ENCODE measurements around the gene DUSP5.

DUSP5 gene

DNA sequence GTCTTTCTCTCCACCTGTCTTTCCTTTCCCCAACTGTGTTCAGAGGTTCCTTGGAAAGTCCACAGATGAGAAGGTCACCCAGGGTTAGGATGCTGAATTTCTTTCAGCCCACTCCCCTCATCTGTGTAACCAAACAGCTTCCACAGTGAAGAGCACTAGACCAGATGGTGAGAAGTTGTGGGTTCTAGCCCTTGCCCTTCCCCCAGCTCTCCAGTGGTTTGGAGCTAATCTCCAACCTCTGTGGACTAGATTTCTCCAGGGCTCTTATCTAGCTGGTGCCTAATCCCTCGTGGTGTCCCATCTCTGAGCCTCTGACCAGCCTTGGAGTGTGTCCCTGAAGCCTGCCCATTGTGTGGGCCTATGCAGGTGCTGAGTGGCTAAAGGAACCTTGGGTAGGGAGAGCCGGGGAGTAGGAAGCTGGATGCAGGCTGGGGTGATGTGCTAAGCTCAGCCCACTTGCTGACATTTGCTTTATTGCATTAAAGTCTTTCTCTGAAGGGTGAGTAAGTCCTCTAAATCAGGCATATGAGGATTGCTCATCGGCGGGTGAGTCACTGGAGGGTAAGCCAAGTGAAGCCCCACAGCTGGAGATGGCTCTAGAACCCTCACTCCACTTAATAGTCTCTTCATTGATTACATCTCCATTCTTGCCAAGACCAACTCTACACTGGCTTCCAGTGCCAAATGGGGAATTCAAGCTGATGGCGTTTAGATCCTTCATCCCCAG, 14.9 kb downstream of the DUSP5 start:
- peaks cover 24% of the 10 kb centered on the region for H3K36me3 ChIP-seq (ENCODE audit: control insufficient read depth, low read depth, low read length)
- no peak overlapping the region for H3K27ac ChIP-seq (ENCODE audit: low read length)
- no peak overlapping the region for H3K4me3 ChIP-seq (ENCODE audit: low read length)
- H3K9ac ChIP-seq (ENCODE audit: low read length): no peak overlapping the region
- H3K4me1 ChIP-seq (ENCODE audit: control insufficient read depth, low read depth, low read length): no peaks in the 10 kb centered on the region
- no peaks in the 10 kb centered on the region for H3K27me3 ChIP-seq (ENCODE audit: control insufficient read depth, insufficient read depth, low read length)
- H3K9me3 ChIP-seq (ENCODE audit: control insufficient read depth, low read depth, low read length): no peaks in the 10 kb centered on the region

DNA sequence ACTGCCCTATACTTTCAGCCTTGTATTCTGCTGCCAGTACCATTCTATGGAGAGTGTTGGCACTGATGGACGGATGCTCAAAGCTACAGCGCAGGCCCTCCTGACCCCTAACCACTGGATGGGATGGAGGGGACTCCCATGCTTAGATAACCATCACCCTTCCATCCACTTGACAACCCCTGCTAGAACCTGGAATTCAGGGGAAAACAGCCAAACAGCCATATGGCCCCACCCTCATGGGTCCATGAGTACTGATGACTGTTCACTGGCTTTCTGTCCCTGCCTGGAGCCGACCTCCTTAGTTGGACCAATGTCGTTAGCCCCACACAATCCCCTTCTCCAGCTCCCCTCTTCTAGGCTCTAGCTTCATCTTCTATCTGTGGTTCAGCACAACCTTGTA, 16.2 kb downstream of the DUSP5 start:
- Histone ChIP-seq H3K27ac (ENCODE audit: low read length) (no peak overlapping the region), H3K9ac (ENCODE audit: low read length) (no peak overlapping the region), H3K9me3 (ENCODE audit: control insufficient read depth, low read depth, low read length) (no peaks in the 10 kb centered on the region), H3K27me3 (ENCODE audit: control insufficient read depth, insufficient read depth, low read length) (no peaks in the 10 kb centered on the region), H3K4me1 (ENCODE audit: control insufficient read depth, low read depth, low read length) (no peaks in the 10 kb centered on the region), H3K36me3 (ENCODE audit: control insufficient read depth, low read depth, low read length) (peaks cover 19% of the 10 kb centered on the region), H3K4me3 (ENCODE audit: low read length) (no peak overlapping the region)

DNA sequence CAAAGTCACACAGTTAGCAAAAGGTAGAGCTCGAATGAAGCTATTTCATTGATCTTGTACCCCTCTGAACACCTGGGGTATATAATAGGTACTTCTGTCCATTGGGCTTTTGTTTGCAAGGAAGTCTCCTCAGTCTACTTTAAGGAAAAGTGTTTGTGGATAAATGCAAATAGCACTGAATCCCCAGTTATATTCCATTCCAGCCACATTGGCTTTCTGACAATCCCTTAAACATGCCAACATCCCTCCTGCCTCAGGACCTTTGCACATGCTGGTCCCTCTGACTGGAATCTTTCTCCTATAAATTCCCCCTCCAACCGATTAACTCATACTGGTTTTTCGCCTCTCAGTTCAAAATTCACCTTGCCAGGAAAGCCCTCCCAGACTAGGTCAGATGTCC, 17.1 kb downstream of the DUSP5 start:
- no peak overlapping the region for H3K9ac ChIP-seq (ENCODE audit: low read length)
- peaks cover 18% of the 10 kb centered on the region for H3K36me3 ChIP-seq (ENCODE audit: control insufficient read depth, low read depth, low read length)
- H3K27me3 ChIP-seq (ENCODE audit: control insufficient read depth, insufficient read depth, low read length): no peaks in the 10 kb centered on the region
- no peak overlapping the region for H3K4me3 ChIP-seq (ENCODE audit: low read length)
- H3K9me3 ChIP-seq (ENCODE audit: control insufficient read depth, low read depth, low read length): no peaks in the 10 kb centered on the region
- no peaks in the 10 kb centered on the region for H3K4me1 ChIP-seq (ENCODE audit: control insufficient read depth, low read depth, low read length)
- no peak overlapping the region for H3K27ac ChIP-seq (ENCODE audit: low read length)

DNA sequence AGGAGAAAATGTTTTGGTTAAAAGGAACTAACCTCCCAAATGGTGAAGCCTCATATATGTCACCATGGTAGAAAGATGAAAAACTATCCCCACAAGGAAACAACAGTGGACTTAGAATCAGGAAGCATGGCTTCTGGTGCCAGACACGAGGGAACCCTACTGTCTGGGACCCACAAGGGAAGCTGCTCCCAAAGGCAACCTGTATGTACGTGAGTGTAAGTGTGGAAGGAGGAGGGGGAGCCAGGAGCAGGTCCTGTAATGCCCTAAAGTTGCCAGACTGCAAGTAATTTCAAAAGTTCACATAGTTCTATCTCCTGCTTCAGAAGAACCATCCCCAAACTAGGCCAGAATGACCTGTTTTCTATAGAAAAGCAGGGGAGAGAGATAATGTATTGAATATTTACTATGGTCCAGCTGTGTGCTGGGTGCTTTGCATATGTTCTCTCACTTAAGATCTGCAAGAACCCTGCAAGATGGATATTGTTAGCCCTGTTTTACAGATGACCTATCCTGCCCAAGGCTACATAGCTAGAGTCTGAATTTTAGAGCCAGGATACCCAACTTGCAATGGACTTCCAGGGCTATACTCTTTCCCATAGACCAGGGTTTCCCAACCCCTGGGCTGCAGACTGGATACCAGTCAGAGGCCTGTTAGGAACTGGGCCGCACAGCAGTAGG, 19.2 kb downstream of the DUSP5 start:
- H3K4me3 ChIP-seq (ENCODE audit: low read length): no peak overlapping the region
- H3K4me1 ChIP-seq (ENCODE audit: control insufficient read depth, low read depth, low read length): no peaks in the 10 kb centered on the region
- H3K27me3 ChIP-seq (ENCODE audit: control insufficient read depth, insufficient read depth, low read length): no peaks in the 10 kb centered on the region
- no peak overlapping the region for H3K9ac ChIP-seq (ENCODE audit: low read length)
- no peak overlapping the region for H3K27ac ChIP-seq (ENCODE audit: low read length)
- H3K9me3 ChIP-seq (ENCODE audit: control insufficient read depth, low read depth, low read length): no peaks in the 10 kb centered on the region
- no peaks in the 10 kb centered on the region for H3K36me3 ChIP-seq (ENCODE audit: control insufficient read depth, low read depth, low read length)

DNA sequence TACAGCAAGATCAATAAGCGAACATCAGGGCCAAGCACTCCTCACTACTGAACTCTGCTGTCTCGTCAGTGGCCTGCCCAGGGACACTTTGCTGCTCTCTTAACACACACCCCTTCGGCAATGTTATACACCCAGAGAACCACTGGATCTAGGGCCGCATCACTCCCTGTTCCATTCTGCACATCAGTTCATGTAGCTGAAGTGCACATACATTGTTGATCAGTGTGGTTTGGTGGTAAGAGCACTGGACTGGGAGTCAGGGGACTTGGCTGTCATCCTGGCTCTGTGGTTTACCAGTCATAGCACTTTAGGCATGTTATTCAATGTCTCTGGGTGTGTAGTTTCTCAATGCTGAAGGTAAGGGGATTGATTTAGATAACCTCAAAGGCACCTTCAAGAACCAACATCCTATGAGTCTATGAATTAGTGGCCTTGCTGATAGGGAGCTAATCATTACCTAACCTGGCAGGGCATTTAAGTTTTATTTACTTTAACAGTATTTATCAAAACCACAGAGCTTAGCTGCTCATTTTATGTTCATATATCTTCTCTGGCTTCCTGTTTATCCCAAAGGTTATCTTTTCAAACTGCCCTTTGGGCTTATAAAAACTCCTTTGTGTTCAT, 24.8 kb downstream of the DUSP5 start:
- peaks cover 8% of the 10 kb centered on the region for H3K4me1 ChIP-seq (ENCODE audit: control insufficient read depth, low read depth, low read length)
- H3K4me3 ChIP-seq (ENCODE audit: low read length): no peak overlapping the region
- no peak overlapping the region for H3K27ac ChIP-seq (ENCODE audit: low read length)
- H3K27me3 ChIP-seq (ENCODE audit: control insufficient read depth, insufficient read depth, low read length): no peaks in the 10 kb centered on the region
- H3K9ac ChIP-seq (ENCODE audit: low read length): no peak overlapping the region
- H3K36me3 ChIP-seq (ENCODE audit: control insufficient read depth, low read depth, low read length): no peaks in the 10 kb centered on the region
- no peaks in the 10 kb centered on the region for H3K9me3 ChIP-seq (ENCODE audit: control insufficient read depth, low read depth, low read length)

DNA sequence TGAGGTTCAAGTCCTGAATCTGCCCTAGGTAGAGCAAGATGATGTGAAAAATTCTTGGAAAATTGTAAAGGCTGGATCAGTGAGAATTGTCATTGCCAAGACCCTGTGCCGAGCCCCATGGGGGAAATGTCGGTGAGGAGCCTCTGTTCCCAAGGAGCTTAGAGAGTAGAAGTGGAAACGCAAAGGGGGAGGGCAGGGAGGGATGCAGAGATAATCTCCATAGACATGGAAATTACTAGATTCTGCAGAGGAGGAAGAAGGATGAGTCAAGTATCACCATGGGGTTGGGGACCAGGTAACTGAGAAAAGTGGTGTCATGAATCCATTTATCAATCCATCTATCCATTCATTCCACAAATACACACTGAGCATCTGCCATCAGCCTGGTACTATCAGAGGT, 26.0 kb downstream of the DUSP5 start:
- Histone ChIP-seq H3K27ac (ENCODE audit: low read length) (no peak overlapping the region), H3K4me1 (ENCODE audit: control insufficient read depth, low read depth, low read length) (peaks cover 8% of the 10 kb centered on the region), H3K36me3 (ENCODE audit: control insufficient read depth, low read depth, low read length) (no peaks in the 10 kb centered on the region), H3K27me3 (ENCODE audit: control insufficient read depth, insufficient read depth, low read length) (no peaks in the 10 kb centered on the region), H3K9ac (ENCODE audit: low read length) (no peak overlapping the region), H3K4me3 (ENCODE audit: low read length) (no peak overlapping the region), H3K9me3 (ENCODE audit: control insufficient read depth, low read depth, low read length) (no peaks in the 10 kb centered on the region)

DNA sequence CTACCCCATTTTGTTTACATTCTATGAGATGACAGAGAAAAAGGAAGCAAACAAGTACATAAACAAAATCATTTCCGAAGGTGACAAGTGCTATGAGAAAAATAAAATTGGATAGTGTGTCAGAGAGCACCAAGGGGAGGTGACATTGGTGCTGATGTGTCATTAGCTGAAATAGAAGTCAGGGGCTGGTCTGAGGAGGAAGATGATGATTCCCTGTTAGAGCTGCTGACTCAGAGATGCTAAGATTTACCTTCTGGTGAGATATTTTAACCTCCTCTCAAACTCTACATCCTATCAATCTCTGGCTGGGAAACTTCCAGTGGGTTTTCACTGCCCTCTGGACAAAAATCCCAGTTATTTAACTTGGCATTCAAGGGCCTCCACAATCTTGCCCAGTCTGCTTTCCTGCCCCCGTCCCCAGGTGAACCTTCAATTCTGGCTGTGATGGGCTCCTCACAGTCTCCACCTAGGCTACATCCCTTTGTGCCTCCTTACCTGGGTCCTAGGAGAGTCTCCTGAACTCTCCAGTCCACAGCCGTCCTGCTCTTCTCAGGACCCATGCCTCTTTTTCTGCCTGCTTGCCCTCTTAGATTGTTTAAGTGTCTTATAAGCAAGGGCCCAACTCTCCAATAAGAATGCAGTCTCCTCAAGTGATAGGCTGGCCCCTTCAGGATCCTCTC, 26.6 kb downstream of the DUSP5 start:
- Histone ChIP-seq H3K36me3 (ENCODE audit: control insufficient read depth, low read depth, low read length) (no peaks in the 10 kb centered on the region), H3K9ac (ENCODE audit: low read length) (no peak overlapping the region), H3K4me1 (ENCODE audit: control insufficient read depth, low read depth, low read length) (peaks cover 12% of the 10 kb centered on the region), H3K4me3 (ENCODE audit: low read length) (no peak overlapping the region), H3K9me3 (ENCODE audit: control insufficient read depth, low read depth, low read length) (no peaks in the 10 kb centered on the region), H3K27ac (ENCODE audit: low read length) (no peak overlapping the region), H3K27me3 (ENCODE audit: control insufficient read depth, insufficient read depth, low read length) (no peaks in the 10 kb centered on the region)

DNA sequence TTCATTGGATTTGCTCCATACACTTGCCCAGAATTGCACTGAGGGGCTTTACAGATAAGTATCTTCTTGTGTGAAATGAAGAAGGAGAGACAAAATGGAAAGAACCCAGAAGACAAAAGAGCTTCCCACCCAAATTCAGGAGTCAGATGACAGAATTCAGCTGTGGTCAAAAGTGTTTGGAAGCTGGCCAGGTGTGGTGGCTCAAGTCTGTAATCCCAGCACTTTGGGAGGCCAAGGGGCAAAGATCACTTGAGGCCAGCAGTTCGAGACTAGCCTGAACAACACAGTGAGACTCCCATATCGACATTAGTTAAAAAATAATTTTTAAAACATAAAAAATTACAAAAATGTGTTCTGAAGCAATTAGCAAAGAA, 27.1 kb downstream of the DUSP5 start:
- H3K4me1 ChIP-seq (ENCODE audit: control insufficient read depth, low read depth, low read length): peaks cover 16% of the 10 kb centered on the region
- H3K36me3 ChIP-seq (ENCODE audit: control insufficient read depth, low read depth, low read length): no peaks in the 10 kb centered on the region
- no peaks in the 10 kb centered on the region for H3K27me3 ChIP-seq (ENCODE audit: control insufficient read depth, insufficient read depth, low read length)
- no peak overlapping the region for H3K9ac ChIP-seq (ENCODE audit: low read length)
- H3K4me3 ChIP-seq (ENCODE audit: low read length): no peak overlapping the region
- H3K27ac ChIP-seq (ENCODE audit: low read length): no peak overlapping the region
- H3K9me3 ChIP-seq (ENCODE audit: control insufficient read depth, low read depth, low read length): no peaks in the 10 kb centered on the region

DNA sequence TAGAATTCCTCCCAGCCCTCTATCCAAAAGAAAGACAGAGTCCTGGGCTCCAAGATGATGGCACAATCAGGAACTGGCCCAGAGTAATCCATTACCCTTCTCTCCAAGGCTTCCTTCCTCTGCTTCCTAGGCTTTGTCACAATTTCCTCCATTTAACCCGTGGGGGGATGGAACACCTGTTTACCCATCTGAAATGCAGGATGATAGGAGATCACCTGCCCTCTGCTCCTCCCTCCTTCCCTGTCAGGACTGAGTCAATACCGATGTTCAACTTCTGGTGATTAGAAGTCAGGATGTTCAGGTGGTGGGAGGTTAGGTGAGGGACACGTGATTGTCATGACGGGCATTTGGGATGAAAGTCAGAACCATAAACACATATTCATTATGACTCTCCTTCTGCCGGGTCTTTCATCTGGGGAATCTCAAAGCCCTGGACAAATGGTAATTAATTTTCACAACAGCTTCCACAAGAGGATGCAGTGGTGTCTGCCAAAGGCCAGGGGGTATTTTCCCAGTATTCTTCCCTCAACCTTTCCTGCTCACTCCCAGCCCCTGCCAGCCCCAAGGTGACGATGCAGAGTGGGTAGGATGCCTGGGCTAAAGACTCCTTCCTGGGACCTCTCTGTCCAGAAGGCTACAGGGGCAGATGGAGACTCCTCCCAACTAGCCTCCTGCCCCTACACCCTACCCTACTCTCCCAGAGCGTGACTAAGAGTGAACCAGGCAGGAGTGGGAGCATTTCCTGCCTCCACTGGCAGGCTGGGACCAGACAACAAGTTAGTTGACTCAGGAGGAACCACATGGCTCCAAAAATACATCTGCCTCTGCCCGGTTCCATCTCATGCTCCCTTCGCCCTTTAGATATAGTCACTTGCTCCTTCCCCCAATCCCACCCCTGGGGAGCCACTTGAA, 27.9 kb downstream of the DUSP5 start:
- no peak overlapping the region for H3K27ac ChIP-seq (ENCODE audit: low read length)
- no peaks in the 10 kb centered on the region for H3K9me3 ChIP-seq (ENCODE audit: control insufficient read depth, low read depth, low read length)
- no peaks in the 10 kb centered on the region for H3K27me3 ChIP-seq (ENCODE audit: control insufficient read depth, insufficient read depth, low read length)
- no peak overlapping the region for H3K4me3 ChIP-seq (ENCODE audit: low read length)
- no peaks in the 10 kb centered on the region for H3K36me3 ChIP-seq (ENCODE audit: control insufficient read depth, low read depth, low read length)
- peaks cover 17% of the 10 kb centered on the region for H3K4me1 ChIP-seq (ENCODE audit: control insufficient read depth, low read depth, low read length)
- H3K9ac ChIP-seq (ENCODE audit: low read length): no peak overlapping the region

DNA sequence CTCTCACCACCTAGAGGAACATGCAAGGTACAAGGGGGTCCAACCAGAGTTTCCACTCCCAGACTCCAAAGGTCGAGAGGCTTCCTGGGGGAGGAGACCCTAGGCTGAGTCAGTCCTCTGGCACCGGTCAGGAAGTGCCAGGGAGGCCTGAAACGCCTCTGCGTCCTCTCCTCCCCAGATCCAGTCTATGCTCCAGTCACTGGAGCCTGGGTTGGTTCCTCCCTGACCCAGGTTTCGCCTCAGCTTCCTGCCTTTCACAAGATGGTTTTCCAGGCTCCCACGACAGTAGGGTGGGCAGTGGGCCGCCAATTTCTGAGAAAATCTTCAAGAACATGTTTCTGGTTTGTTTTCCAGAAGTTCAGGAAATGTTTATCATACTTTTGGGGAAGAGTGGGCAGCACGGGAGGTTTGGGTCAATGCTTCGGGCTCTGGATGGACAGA, 30.0 kb downstream of the DUSP5 start:
- Histone ChIP-seq H3K9ac (ENCODE audit: low read length) (no peak overlapping the region), H3K4me1 (ENCODE audit: control insufficient read depth, low read depth, low read length) (peaks cover 17% of the 10 kb centered on the region), H3K9me3 (ENCODE audit: control insufficient read depth, low read depth, low read length) (no peaks in the 10 kb centered on the region), H3K4me3 (ENCODE audit: low read length) (no peak overlapping the region), H3K27me3 (ENCODE audit: control insufficient read depth, insufficient read depth, low read length) (no peaks in the 10 kb centered on the region), H3K36me3 (ENCODE audit: control insufficient read depth, low read depth, low read length) (no peaks in the 10 kb centered on the region), H3K27ac (ENCODE audit: low read length) (no peak overlapping the region)

Data from iPS-18a (cell line).